Subcutaneous adipose tissue (tissue), 4 donors: ENCODE data around the gene TPSAB1. TPM values are rescaled to one million over a fixed set of nuclear protein-coding genes. Genes with fewer than 3 reads are reported as not detected.
"Not testable (repeated sequence)": the region's sequence is repeated elsewhere in the genome, so short reads cannot be mapped to it uniquely, and the experiment has no call there.

Source experiments
- CTCF ChIP-seq: fragments of 450-650 bp; IDR thresholded peaks from one replicate; pipeline ENCODE4 v1.5.1; 2016; ENCODE audit warnings: low read depth, mild to moderate bottlenecking, control low read depth, antibody characterized with exemption, moderate library complexity
- total RNA-seq, 4 donors: library from RNA; depleted of rRNA; stranded (reverse); fragments of >200 nt; gene quantifications; one replicate each; pipeline ENCODE4 v1.1.0, GENCODE V29; 2016

Gene TPSAB1
- total RNA-seq, 4 donors from 2014 or later, result 31.8 to 116 (median 69.8) TPM

GRCh38 chr16:1222553-1223354 lies 17.8 kb upstream of the TPSAB1 start:
- TF ChIP-seq CTCF, result no peak

- no peak for TF ChIP-seq CTCF
Observed at GRCh38 chr16:1223355-1224214, 16.9 kb upstream of the TPSAB1 start.

GRCh38 chr16:1224558-1224957 lies 15.9 kb upstream of the TPSAB1 start:
- TF ChIP-seq CTCF, result no peak

GRCh38 chr16:1225051-1225451 lies 15.5 kb upstream of the TPSAB1 start, which contains the start of gene TPSG1:
TSS of gene TPSG1 (minus strand) at chr16:1225268. CDS start at chr16:1225252, 16 bp downstream.
- no peak for TF ChIP-seq CTCF

- not testable (repeated sequence) for TF ChIP-seq CTCF
Observed at GRCh38 chr16:1230084-1230470, 10.4 kb upstream of the TPSAB1 start, which contains the start of gene TPSB2. TSS of gene TPSB2 (minus strand) at chr16:1230184. CDS start at chr16:1229951, 233 bp downstream.

- TF ChIP-seq CTCF, result no peak
Observed at GRCh38 chr16:1237990-1238389, 2.5 kb upstream of the TPSAB1 start.

- TF ChIP-seq CTCF, result no peak
Observed at GRCh38 chr16:1244881-1245280, 4.4 kb downstream of the TPSAB1 start.
